Activated T-helper 2 cell treated with anti-CD3 and anti-CD28 coated beads, Interferon-gamma antibody, Interleukin-2, Interleukin-4, amounts not matched to agents 10 μg/mL and 5 μg/mL and 100 μg/mL, durations not matched to agents 14 hours and 24 hours and 36 hours (primary cell): ENCODE data around the gene RAB43. TPM values are rescaled to one million over a fixed set of nuclear protein-coding genes. Genes with fewer than 3 reads are reported as not detected.

Source experiments
- DNase-seq: peaks from one replicate; pipeline ENCODE4 v3.0.0; 2021; ENCODE audit warnings: low spot score
- H3K27ac Mint-ChIP-seq: one replicate; pipeline ENCODE4 v1.8.0; 2021; ENCODE audit warnings: mixed read lengths
- H3K27me3 Mint-ChIP-seq: one replicate; pipeline ENCODE4 v1.8.0; 2021; ENCODE audit warnings: low read depth, mixed read lengths
- H3K36me3 Mint-ChIP-seq: one replicate; pipeline ENCODE4 v1.8.0; 2021; ENCODE audit warnings: low read depth, mixed read lengths
- H3K4me1 Mint-ChIP-seq: one replicate; pipeline ENCODE4 v1.8.0; 2021; ENCODE audit warnings: low read depth, mixed read lengths
- H3K4me3 Mint-ChIP-seq: one replicate; pipeline ENCODE4 v1.8.0; 2021; ENCODE audit warnings: low read depth, mild to moderate bottlenecking, moderate library complexity, mixed read lengths
- H3K9me3 Mint-ChIP-seq: one replicate; pipeline ENCODE4 v1.8.0; 2021; ENCODE audit warnings: mixed read lengths
- intact Hi-C: fragments of 100-400 bp; cut with micrococcal nuclease; formaldehyde crosslinking; loops from one replicate; pipeline ENCODE4 v1.15.1; 2023
- total RNA-seq: library from RNA; stranded (reverse); gene quantifications from 2 replicates; pipeline ENCODE4 v1.2.3, GENCODE V29; 2022

RAB43 gene
- total RNA-seq, 1 donor from 2014 or later: 30.7 TPM

GRCh38 chr3:129132097-129132866, 10.7 kb upstream of the RAB43 start:
- Mint-ChIP-seq H3K4me3 (no peak overlapping the region), H3K4me1 (peaks cover 2% of the 10 kb centered on the region), H3K36me3 (peaks cover 51% of the 10 kb centered on the region), H3K27me3 (no peaks in the 10 kb centered on the region), H3K27ac (peak overlapping the region; percentile 48), H3K9me3 (no peaks in the 10 kb centered on the region)
- intact Hi-C loops: no loop called here
- DNase-seq: no peak

GRCh38 chr3:129131465-129132088, 10.0 kb upstream of the RAB43 start:
- intact Hi-C loops: no loop called here
- Mint-ChIP-seq H3K4me1 (peaks cover 2% of the 10 kb centered on the region), H3K4me3 (no peak overlapping the region), H3K27ac (no peak overlapping the region), H3K9me3 (no peaks in the 10 kb centered on the region), H3K27me3 (no peaks in the 10 kb centered on the region), H3K36me3 (peaks cover 53% of the 10 kb centered on the region)
- DNase-seq: no peak

GRCh38 chr3:129130291-129130813, 8.7 kb upstream of the RAB43 start:
- no peak overlapping the region for H3K4me3 Mint-ChIP-seq

GRCh38 chr3:129128357-129129155, 7.0 kb upstream of the RAB43 start:
- H3K36me3 Mint-ChIP-seq: peaks cover 43% of the 10 kb centered on the region
- H3K4me3 Mint-ChIP-seq: no peak overlapping the region
- intact Hi-C loops: no loop called here

More at GRCh38 chr3:129130291-129130813, 8.7 kb upstream of the RAB43 start:
- no peak overlapping the region for H3K27ac Mint-ChIP-seq
- H3K4me1 Mint-ChIP-seq: peaks cover 5% of the 10 kb centered on the region
- intact Hi-C loops: no loop called here
- no peaks in the 10 kb centered on the region for H3K27me3 Mint-ChIP-seq
- H3K36me3 Mint-ChIP-seq: peaks cover 55% of the 10 kb centered on the region
- DNase-seq: no peak
- no peaks in the 10 kb centered on the region for H3K9me3 Mint-ChIP-seq

GRCh38 chr3:129126726-129127280, 5.2 kb upstream of the RAB43 start:
- intact Hi-C loops: no loop called here
- Mint-ChIP-seq H3K27me3 (no peaks in the 10 kb centered on the region), H3K4me3 (no peak overlapping the region), H3K27ac (peak overlapping the region; percentile 21), H3K36me3 (peaks cover 28% of the 10 kb centered on the region), H3K9me3 (no peaks in the 10 kb centered on the region), H3K4me1 (peaks cover 14% of the 10 kb centered on the region)
- no peak for DNase-seq

More at GRCh38 chr3:129128357-129129155, 7.0 kb upstream of the RAB43 start:
- H3K27me3 Mint-ChIP-seq: no peaks in the 10 kb centered on the region
- no peak overlapping the region for H3K27ac Mint-ChIP-seq
- no peak for DNase-seq
- peaks cover 5% of the 10 kb centered on the region for H3K4me1 Mint-ChIP-seq
- no peaks in the 10 kb centered on the region for H3K9me3 Mint-ChIP-seq

GRCh38 chr3:129123314-129124060, 1.9 kb upstream of the RAB43 start:
- peaks cover 27% of the 10 kb centered on the region for H3K4me1 Mint-ChIP-seq
- no peak overlapping the region for H3K4me3 Mint-ChIP-seq
- no peak for DNase-seq
- intact Hi-C loops: loop anchor here (5.0 kb wide), 3 partner anchors 96 to 319 kb away; partner anchors contain the start of gene IFT122
- no peaks in the 10 kb centered on the region for H3K9me3 Mint-ChIP-seq
- peak overlapping the region; percentile 65 for H3K27ac Mint-ChIP-seq
- peaks cover 28% of the 10 kb centered on the region for H3K36me3 Mint-ChIP-seq
- H3K27me3 Mint-ChIP-seq: no peaks in the 10 kb centered on the region

- H3K4me3 Mint-ChIP-seq: peak overlapping the region; percentile 55
- H3K9me3 Mint-ChIP-seq: no peaks in the 10 kb centered on the region
- peak overlapping the region; percentile 65 for H3K27ac Mint-ChIP-seq
- no peaks in the 10 kb centered on the region for H3K27me3 Mint-ChIP-seq
- DNase-seq: no peak
- H3K4me1 Mint-ChIP-seq: peaks cover 37% of the 10 kb centered on the region
- intact Hi-C loops: loop anchor here (5.0 kb wide), 3 partner anchors 95 to 320 kb away; partner anchors contain the start of gene IFT122
- H3K36me3 Mint-ChIP-seq: peaks cover 38% of the 10 kb centered on the region
Measured at GRCh38 chr3:129122412-129123011, 908 bp upstream of the RAB43 start.

GRCh38 chr3:129121016-129121791, 400 bp downstream of the RAB43 start:
- peaks cover 46% of the 10 kb centered on the region for H3K36me3 Mint-ChIP-seq
- H3K9me3 Mint-ChIP-seq: no peaks in the 10 kb centered on the region
- H3K27ac Mint-ChIP-seq: peak overlapping the region; percentile 97
- intact Hi-C loops: loop anchor here (2.0 to 5.0 kb wide), 4 partner anchors 62 to 321 kb away; partner anchors contain the start of genes CNBP and IFT122
- H3K4me1 Mint-ChIP-seq: peaks cover 49% of the 10 kb centered on the region
- no peak for DNase-seq
- H3K4me3 Mint-ChIP-seq: peak overlapping the region; percentile 94
- H3K27me3 Mint-ChIP-seq: no peaks in the 10 kb centered on the region

GRCh38 chr3:129120254-129121004, 1.2 kb downstream of the RAB43 start:
- H3K27ac Mint-ChIP-seq: peak overlapping the region; percentile 97
- DNase-seq: peak; percentile 93
- H3K36me3 Mint-ChIP-seq: peaks cover 45% of the 10 kb centered on the region
- no peaks in the 10 kb centered on the region for H3K9me3 Mint-ChIP-seq
- H3K4me1 Mint-ChIP-seq: peaks cover 52% of the 10 kb centered on the region
- no peaks in the 10 kb centered on the region for H3K27me3 Mint-ChIP-seq
- H3K4me3 Mint-ChIP-seq: peak overlapping the region; percentile 94
- intact Hi-C loops: loop anchor here (1.0 to 5.0 kb wide), 6 partner anchors 41 to 322 kb away; partner anchors contain the start of genes CNBP, COPG1, IFT122 and ISY1

- Mint-ChIP-seq H3K27me3 (no peaks in the 10 kb centered on the region), H3K27ac (peak overlapping the region; percentile 97), H3K36me3 (peaks cover 49% of the 10 kb centered on the region), H3K4me3 (peak overlapping the region; percentile 94), H3K4me1 (peaks cover 57% of the 10 kb centered on the region), H3K9me3 (no peaks in the 10 kb centered on the region)
- intact Hi-C loops: loop anchor here (1.0 to 10.0 kb wide), 12 partner anchors 42 to 395 kb away; partner anchors contain the start of genes ACAD9, CNBP, COPG1 and IFT122
- DNase-seq: peak; percentile 22
Measured at GRCh38 chr3:129119365-129120100, 2.1 kb downstream of the RAB43 start.
